ENCODE results near the gene RAB4A.
"Not testable (repeated sequence)": the region's sequence is repeated elsewhere in the genome, so short reads cannot be mapped to it uniquely, and the experiment has no call there.

The RAB4A gene

GRCh38 chr1:229298887-229299503, 28.1 kb downstream of the RAB4A start:
- no peak for DNase-seq

- DNase-seq: no peak
Observed at GRCh38 chr1:229300099-229300757, 29.3 kb downstream of the RAB4A start.

GRCh38 chr1:229302740-229303139, 31.8 kb downstream of the RAB4A start:
- no peak for DNase-seq

- DNase-seq: no peak
Observed at GRCh38 chr1:229303855-229304254, 32.9 kb downstream of the RAB4A start.

- no peak for DNase-seq
Observed at GRCh38 chr1:229305392-229305791, 34.5 kb downstream of the RAB4A start.

- no peak for DNase-seq
Observed at GRCh38 chr1:229309074-229309473, 38.2 kb downstream of the RAB4A start.

GRCh38 chr1:229309684-229310083, 38.8 kb downstream of the RAB4A start:
- DNase-seq: no peak

- no peak for DNase-seq
Observed at GRCh38 chr1:229310833-229311232, 39.9 kb downstream of the RAB4A start.

- DNase-seq: no peak
Observed at GRCh38 chr1:229316166-229316565, 45.3 kb downstream of the RAB4A start.

GRCh38 chr1:229318056-229318455, 47.1 kb downstream of the RAB4A start:
- DNase-seq: no peak

GRCh38 chr1:229319487-229319886, 48.6 kb downstream of the RAB4A start:
- no peak for DNase-seq

GRCh38 chr1:229323201-229323600, 52.3 kb downstream of the RAB4A start:
- DNase-seq: no peak

GRCh38 chr1:229323885-229324553, 53.1 kb downstream of the RAB4A start:
- DNase-seq: peak in 1 of 3 donors; percentile 33

- DNase-seq: no peak
Observed at GRCh38 chr1:229325401-229325800, 54.5 kb downstream of the RAB4A start.

- peak in 1 of 3 donors; percentile 35 for DNase-seq
Observed at GRCh38 chr1:229325853-229326487, 55.1 kb downstream of the RAB4A start.

- DNase-seq: no peak
Observed at GRCh38 chr1:229326601-229327000, 55.7 kb downstream of the RAB4A start.

GRCh38 chr1:229327765-229328164, 56.9 kb downstream of the RAB4A start:
- not testable (repeated sequence) for DNase-seq

- no peak for DNase-seq
Observed at GRCh38 chr1:229328598-229329362, 57.9 kb downstream of the RAB4A start.

GRCh38 chr1:229334269-229334668, 63.4 kb downstream of the RAB4A start:
- DNase-seq: no peak

- no peak for DNase-seq
Observed at GRCh38 chr1:229334716-229335115, 63.8 kb downstream of the RAB4A start.

GRCh38 chr1:229336345-229336744, 65.4 kb downstream of the RAB4A start:
- DNase-seq: no peak

- DNase-seq: no peak
Observed at GRCh38 chr1:229339086-229339485, 68.2 kb downstream of the RAB4A start.

GRCh38 chr1:229339520-229339919, 68.6 kb downstream of the RAB4A start:
- peak in 1 of 3 donors; percentile 26 for DNase-seq
